Memory B cell (primary cell): ENCODE data around the gene FOXI1.

Source experiments
- ATAC-seq: fragments of 150-1000 bp; cut with Tn5 transposase; 2 replicates; pipeline ENCODE4 v1.10.0; 2021; ENCODE audit warnings: low read depth, mild to moderate bottlenecking, moderate library complexity
- DNase-seq, 2 donors: peaks; one replicate each; pipeline ENCODE4 v3.0.0; 2022; ENCODE audit warnings: low spot score in 2 of 2
- H3K27ac Mint-ChIP-seq: one replicate; pipeline ENCODE4 v1.8.0; 2022; ENCODE audit warnings: mild to moderate bottlenecking, moderate library complexity, mixed read lengths
- H3K27me3 Mint-ChIP-seq: one replicate; pipeline ENCODE4 v1.8.0; 2022; ENCODE audit warnings: mixed read lengths
- H3K36me3 Mint-ChIP-seq: one replicate; pipeline ENCODE4 v1.8.0; 2022; ENCODE audit warnings: mild to moderate bottlenecking, mixed read lengths
- H3K4me1 Mint-ChIP-seq: one replicate; pipeline ENCODE4 v1.8.0; 2022; ENCODE audit warnings: mixed read lengths
- H3K4me3 Mint-ChIP-seq: one replicate; pipeline ENCODE4 v1.8.0; 2022; ENCODE audit warnings: mild to moderate bottlenecking, moderate library complexity, mixed read lengths
- H3K9me3 Mint-ChIP-seq: one replicate; pipeline ENCODE4 v1.8.0; 2022; ENCODE audit warnings: mixed read lengths

FOXI1 gene

DNA sequence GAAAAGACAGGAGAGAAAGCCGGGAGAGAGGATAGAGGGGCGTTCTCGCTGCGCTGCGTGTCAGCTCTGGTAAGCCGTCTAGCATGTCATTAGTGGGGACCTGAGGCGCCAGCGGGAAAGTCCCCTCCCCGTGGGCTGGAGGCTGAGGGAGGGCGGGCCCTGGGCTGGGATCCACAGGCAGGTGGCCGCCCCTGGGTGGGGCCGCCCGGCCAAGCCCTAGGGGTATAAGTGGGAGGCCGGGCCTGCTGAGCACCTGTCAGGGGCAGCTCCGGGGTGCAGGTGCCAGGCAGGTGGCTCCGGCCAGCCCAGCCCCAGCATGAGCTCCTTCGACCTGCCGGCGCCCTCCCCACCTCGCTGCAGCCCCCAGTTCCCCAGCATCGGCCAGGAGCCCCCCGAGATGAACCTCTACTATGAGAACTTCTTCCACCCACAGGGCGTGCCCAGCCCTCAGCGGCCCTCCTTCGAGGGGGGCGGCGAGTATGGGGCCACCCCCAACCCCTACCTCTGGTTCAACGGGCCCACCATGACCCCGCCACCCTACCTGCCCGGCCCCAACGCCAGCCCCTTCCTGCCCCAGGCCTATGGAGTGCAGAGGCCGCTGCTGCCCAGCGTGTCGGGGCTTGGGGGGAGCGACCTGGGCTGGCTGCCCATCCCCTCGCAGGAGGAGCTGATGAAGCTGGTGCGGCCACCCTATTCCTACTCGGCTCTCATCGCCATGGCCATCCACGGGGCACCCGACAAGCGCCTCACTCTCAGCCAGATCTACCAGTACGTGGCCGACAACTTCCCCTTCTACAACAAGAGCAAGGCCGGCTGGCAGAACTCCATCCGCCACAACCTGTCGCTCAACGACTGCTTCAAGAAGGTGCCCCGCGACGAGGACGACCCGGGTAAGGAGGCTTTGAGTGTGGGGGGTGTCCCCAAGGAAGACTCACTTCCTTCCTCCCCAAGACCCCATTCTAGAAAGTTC is at the start of gene FOXI1:
TSS of gene FOXI1 (plus strand) at position 256 of the 970 bp plus-strand sequence. CDS start at position 317, 61 bp downstream.
- H3K9me3 Mint-ChIP-seq = no peaks in the 10 kb centered on the region
- ATAC-seq (no peak), DNase-seq (no peak)
- no peak within 1 kb of the TSS for H3K4me3 Mint-ChIP-seq
- no peak within 1 kb of the TSS for H3K27ac Mint-ChIP-seq
- no peaks in the 10 kb centered on the region for H3K36me3 Mint-ChIP-seq
- no peaks in the 10 kb centered on the region for H3K4me1 Mint-ChIP-seq
- H3K27me3 Mint-ChIP-seq = peaks cover 14% of the 10 kb centered on the region

DNA sequence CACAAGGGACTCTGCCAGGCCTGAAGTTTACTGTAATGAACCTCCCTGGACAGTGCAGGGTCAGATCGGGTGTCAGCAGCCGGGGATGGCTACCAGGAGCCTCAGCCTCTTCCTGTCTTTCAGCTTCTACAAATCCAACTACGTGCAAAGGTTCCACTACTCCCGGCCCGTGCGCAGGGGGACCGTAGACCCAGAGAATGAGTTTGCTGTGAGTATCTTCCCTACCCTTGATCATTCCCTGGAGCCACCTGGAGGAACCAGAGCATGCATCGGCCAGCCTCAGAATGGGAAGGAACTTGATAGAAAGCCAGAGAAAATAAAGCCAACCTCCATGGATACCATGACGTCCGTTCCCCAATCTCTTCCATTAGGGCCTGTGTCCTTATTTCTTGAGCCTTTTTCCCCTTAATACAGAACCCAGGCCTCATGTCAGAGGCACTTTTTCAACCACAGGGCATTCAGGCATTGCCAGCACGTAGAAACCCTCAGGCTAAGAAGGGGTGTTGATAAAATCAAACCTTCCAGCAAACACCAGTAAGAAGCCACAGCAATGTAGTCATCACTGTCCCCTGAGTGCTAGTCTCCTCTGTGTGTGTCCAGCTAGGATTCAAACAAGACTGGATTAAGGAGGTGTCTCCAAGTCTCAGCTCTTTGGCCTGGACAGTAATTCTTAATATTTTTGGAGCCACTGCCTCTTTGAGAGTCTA is 49.0 kb upstream of the FOXI1 start:
- ATAC-seq = no peak
- peaks cover 71% of the 10 kb centered on the region for H3K36me3 Mint-ChIP-seq
- no peaks in the 10 kb centered on the region for H3K4me1 Mint-ChIP-seq
- H3K27ac Mint-ChIP-seq = no peak overlapping the region
- no peaks in the 10 kb centered on the region for H3K27me3 Mint-ChIP-seq
- DNase-seq = no peak
- peaks cover 3% of the 10 kb centered on the region for H3K9me3 Mint-ChIP-seq
- H3K4me3 Mint-ChIP-seq = no peak overlapping the region

DNA sequence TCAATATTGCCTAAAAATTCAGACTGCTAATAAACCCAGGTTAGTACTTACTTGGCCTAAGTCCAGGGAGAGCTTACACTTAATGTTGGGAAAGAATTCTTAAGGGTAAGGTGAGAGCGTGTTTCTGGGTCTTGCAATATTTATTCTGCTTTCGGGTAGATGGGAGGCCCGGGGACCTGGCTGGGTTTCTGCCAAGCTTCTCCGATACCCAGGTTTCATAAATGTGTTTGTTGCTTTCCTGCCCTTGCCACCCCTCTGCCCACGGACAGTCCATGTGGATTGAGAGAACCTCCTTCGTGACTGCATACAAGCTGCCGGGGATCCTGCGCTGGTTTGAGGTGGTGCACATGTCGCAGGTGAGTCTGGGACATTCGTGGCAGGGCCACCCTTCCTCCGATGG is 48.4 kb upstream of the FOXI1 start:
- H3K4me1 Mint-ChIP-seq = peaks cover 3% of the 10 kb centered on the region
- no peaks in the 10 kb centered on the region for H3K27me3 Mint-ChIP-seq
- no peak overlapping the region for H3K4me3 Mint-ChIP-seq
- no peak overlapping the region for H3K27ac Mint-ChIP-seq
- no peak for ATAC-seq
- no peak for DNase-seq
- peaks cover 74% of the 10 kb centered on the region for H3K36me3 Mint-ChIP-seq
- H3K9me3 Mint-ChIP-seq = peaks cover 3% of the 10 kb centered on the region

DNA sequence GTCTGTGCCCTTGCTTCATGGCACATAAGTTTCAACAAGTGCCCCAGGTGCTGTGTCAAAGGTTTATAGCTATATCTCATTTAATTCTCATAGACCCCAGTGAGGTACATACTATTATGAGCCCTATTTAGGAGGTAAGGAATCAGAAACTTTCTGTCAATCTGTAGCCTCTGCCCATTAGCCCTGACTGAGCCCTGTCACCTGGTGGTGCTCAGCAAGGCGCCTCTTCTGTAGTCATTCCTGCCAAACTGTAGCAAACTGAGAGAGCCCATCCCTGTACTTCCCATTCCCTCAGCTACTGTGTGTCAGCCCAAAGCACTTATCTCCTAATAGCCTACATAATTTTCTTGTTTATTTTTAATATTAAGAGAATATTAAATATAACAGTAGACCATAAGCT is 46.5 kb upstream of the FOXI1 start:
- no peaks in the 10 kb centered on the region for H3K27me3 Mint-ChIP-seq
- DNase-seq (no peak), ATAC-seq (no peak)
- H3K27ac Mint-ChIP-seq = no peak overlapping the region
- H3K4me1 Mint-ChIP-seq = peaks cover 3% of the 10 kb centered on the region
- no peak overlapping the region for H3K4me3 Mint-ChIP-seq
- peaks cover 3% of the 10 kb centered on the region for H3K9me3 Mint-ChIP-seq
- peaks cover 75% of the 10 kb centered on the region for H3K36me3 Mint-ChIP-seq

DNA sequence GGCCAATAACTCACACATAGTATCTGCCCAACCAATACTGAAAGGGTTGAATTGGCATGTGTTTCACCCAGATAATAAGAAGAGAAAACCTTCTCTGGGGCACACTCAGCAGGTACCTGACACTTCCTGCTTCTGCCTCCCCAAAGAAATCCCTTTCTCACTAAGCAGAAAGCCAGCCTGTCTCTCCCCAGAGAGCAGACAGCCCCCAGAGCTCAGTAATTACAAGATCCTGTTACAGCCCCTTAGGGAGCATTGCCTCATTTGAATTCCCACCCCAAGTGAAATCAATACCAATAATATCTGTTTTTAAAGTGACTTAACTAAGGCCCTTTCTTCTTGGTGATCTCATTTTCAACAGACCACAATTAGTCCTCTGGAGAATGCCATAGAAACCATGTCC is 38.5 kb upstream of the FOXI1 start:
- ATAC-seq (no peak), DNase-seq (no peak)
- no peak overlapping the region for H3K4me3 Mint-ChIP-seq
- peak overlapping the region; percentile 49 for H3K27ac Mint-ChIP-seq
- H3K27me3 Mint-ChIP-seq = no peaks in the 10 kb centered on the region
- H3K9me3 Mint-ChIP-seq = no peaks in the 10 kb centered on the region
- H3K36me3 Mint-ChIP-seq = peaks cover 77% of the 10 kb centered on the region
- H3K4me1 Mint-ChIP-seq = no peaks in the 10 kb centered on the region

GRCh38 chr5:170067574-170068170 is 38.0 kb upstream of the FOXI1 start:
- Mint-ChIP-seq H3K9me3 (no peaks in the 10 kb centered on the region), H3K4me3 (no peak overlapping the region), H3K27ac (peak overlapping the region; percentile 49), H3K4me1 (no peaks in the 10 kb centered on the region), H3K36me3 (peaks cover 72% of the 10 kb centered on the region), H3K27me3 (no peaks in the 10 kb centered on the region)
- ATAC-seq (no peak), DNase-seq (no peak)

DNA sequence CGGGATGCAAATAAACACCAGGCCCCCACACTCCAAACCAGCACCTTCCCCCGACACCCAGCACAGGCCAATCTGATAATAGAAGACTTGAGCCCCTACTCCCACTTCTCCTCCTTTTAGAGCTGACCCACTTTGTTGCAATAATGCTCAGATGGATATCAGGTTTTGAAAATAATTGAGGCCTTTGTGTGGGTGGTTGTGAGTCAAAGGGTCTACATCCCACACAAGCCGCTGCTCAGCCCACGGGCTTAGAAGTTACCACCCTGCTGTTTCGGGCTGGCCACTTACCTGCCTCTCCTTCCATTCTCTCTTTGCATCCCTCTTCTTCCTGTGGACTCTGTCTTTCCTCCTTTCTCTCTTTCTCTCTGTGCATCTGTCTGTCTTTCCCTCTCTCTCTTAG is 36.2 kb upstream of the FOXI1 start:
- H3K4me1 Mint-ChIP-seq = no peaks in the 10 kb centered on the region
- ATAC-seq (no peak), DNase-seq (no peak)
- no peak overlapping the region for H3K27ac Mint-ChIP-seq
- H3K9me3 Mint-ChIP-seq = no peaks in the 10 kb centered on the region
- H3K4me3 Mint-ChIP-seq = no peak overlapping the region
- no peaks in the 10 kb centered on the region for H3K27me3 Mint-ChIP-seq
- H3K36me3 Mint-ChIP-seq = peaks cover 65% of the 10 kb centered on the region

- Mint-ChIP-seq H3K27me3 (no peaks in the 10 kb centered on the region), H3K27ac (no peak overlapping the region), H3K36me3 (peaks cover 69% of the 10 kb centered on the region), H3K9me3 (no peaks in the 10 kb centered on the region), H3K4me3 (no peak overlapping the region), H3K4me1 (no peaks in the 10 kb centered on the region)
- no peak for DNase-seq
- no peak for ATAC-seq
Observed at GRCh38 chr5:170070556-170071412, 34.9 kb upstream of the FOXI1 start.

- Mint-ChIP-seq H3K9me3 (no peaks in the 10 kb centered on the region), H3K36me3 (peaks cover 67% of the 10 kb centered on the region), H3K27me3 (no peaks in the 10 kb centered on the region), H3K27ac (no peak overlapping the region), H3K4me1 (no peaks in the 10 kb centered on the region), H3K4me3 (no peak overlapping the region)
- DNase-seq (no peak), ATAC-seq (no peak)
Observed at GRCh38 chr5:170071748-170072147, 33.9 kb upstream of the FOXI1 start.

GRCh38 chr5:170075696-170076095 is 30.0 kb upstream of the FOXI1 start:
- Mint-ChIP-seq H3K27me3 (no peaks in the 10 kb centered on the region), H3K27ac (no peak overlapping the region), H3K4me1 (no peaks in the 10 kb centered on the region), H3K4me3 (no peak overlapping the region), H3K9me3 (no peaks in the 10 kb centered on the region), H3K36me3 (peaks cover 59% of the 10 kb centered on the region)
- ATAC-seq (no peak), DNase-seq (no peak)

GRCh38 chr5:170076211-170076610 is 29.5 kb upstream of the FOXI1 start:
- Mint-ChIP-seq H3K36me3 (peaks cover 59% of the 10 kb centered on the region), H3K4me1 (no peaks in the 10 kb centered on the region), H3K27me3 (no peaks in the 10 kb centered on the region), H3K4me3 (no peak overlapping the region), H3K27ac (no peak overlapping the region), H3K9me3 (no peaks in the 10 kb centered on the region)
- ATAC-seq = no peak
- DNase-seq = no peak

- ATAC-seq (no peak), DNase-seq (no peak)
- H3K9me3 Mint-ChIP-seq = no peaks in the 10 kb centered on the region
- H3K4me1 Mint-ChIP-seq = no peaks in the 10 kb centered on the region
- H3K36me3 Mint-ChIP-seq = peaks cover 57% of the 10 kb centered on the region
- H3K4me3 Mint-ChIP-seq = no peak overlapping the region
- H3K27ac Mint-ChIP-seq = no peak overlapping the region
- H3K27me3 Mint-ChIP-seq = no peaks in the 10 kb centered on the region
Observed at GRCh38 chr5:170076739-170077138, 29.0 kb upstream of the FOXI1 start.

GRCh38 chr5:170077526-170077925 is 28.2 kb upstream of the FOXI1 start:
- Mint-ChIP-seq H3K27ac (peak overlapping the region; percentile 11), H3K27me3 (no peaks in the 10 kb centered on the region), H3K36me3 (peaks cover 65% of the 10 kb centered on the region), H3K4me1 (no peaks in the 10 kb centered on the region), H3K9me3 (no peaks in the 10 kb centered on the region), H3K4me3 (no peak overlapping the region)
- no peak for ATAC-seq
- DNase-seq = no peak
